Measurements from ENCODE around the gene IFNLR1. TPM values are rescaled to one million over a fixed set of nuclear protein-coding genes. Genes with fewer than 3 reads are reported as not detected.

Gene IFNLR1
- total and polyA plus RNA-seq, 12 donors = 0.51 to 3.7 (median 2.4) TPM

DNA sequence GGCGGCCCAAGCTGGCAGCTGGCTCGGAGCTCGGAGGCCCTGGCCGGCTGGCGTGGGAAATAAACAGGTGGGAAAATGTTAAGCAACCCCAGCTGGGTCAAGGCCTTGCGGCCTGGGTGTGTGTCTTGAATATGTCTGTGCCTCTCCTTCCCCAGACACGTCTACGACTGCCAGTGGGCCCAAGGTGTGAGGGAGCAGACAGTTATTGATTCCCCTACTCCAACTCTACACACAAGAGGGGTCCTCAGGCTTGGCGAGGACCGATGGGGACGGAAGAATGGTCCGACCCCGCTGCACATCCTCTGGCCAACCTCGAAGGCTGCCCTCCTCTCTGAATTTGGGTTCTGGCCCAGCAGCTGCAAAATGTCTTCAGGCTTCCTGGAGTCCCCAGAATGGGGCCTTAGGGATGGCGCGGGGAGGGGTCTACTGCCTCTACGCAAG is 46.3 kb downstream of the IFNLR1 start:
- H3K27ac ChIP-seq = no peak overlapping the region
- 86 to 89% methylated on average over 17 of the region's 17 CpGs for WGBS, 2 donors
- TF ChIP-seq, protein P1, sequence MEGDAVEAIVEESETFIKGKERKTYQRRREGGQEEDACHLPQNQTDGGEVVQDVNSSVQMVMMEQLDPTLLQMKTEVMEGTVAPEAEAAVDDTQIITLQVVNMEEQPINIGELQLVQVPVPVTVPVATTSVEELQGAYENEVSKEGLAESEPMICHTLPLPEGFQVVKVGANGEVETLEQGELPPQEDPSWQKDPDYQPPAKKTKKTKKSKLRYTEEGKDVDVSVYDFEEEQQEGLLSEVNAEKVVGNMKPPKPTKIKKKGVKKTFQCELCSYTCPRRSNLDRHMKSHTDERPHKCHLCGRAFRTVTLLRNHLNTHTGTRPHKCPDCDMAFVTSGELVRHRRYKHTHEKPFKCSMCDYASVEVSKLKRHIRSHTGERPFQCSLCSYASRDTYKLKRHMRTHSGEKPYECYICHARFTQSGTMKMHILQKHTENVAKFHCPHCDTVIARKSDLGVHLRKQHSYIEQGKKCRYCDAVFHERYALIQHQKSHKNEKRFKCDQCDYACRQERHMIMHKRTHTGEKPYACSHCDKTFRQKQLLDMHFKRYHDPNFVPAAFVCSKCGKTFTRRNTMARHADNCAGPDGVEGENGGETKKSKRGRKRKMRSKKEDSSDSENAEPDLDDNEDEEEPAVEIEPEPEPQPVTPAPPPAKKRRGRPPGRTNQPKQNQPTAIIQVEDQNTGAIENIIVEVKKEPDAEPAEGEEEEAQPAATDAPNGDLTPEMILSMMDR (IDR thresholded peaks at IDR 0.05) = no peak
- peaks cover 0 to 12% (median 0%) of the 10 kb centered on the region in 9 donors for H3K4me1 ChIP-seq
- no peak for DNase-seq
- intact Hi-C loops (cut with DNase I) = no loop called here
- no peak overlapping the region for H3K4me3 ChIP-seq
- no peak for ATAC-seq
- H3K36me3 ChIP-seq = no peaks in the 10 kb centered on the region
- no peaks in the 10 kb centered on the region for H3K9me3 ChIP-seq
- H3K27me3 ChIP-seq = peaks cover 0 to 8% (median 0%) of the 10 kb centered on the region in 7 donors

DNA sequence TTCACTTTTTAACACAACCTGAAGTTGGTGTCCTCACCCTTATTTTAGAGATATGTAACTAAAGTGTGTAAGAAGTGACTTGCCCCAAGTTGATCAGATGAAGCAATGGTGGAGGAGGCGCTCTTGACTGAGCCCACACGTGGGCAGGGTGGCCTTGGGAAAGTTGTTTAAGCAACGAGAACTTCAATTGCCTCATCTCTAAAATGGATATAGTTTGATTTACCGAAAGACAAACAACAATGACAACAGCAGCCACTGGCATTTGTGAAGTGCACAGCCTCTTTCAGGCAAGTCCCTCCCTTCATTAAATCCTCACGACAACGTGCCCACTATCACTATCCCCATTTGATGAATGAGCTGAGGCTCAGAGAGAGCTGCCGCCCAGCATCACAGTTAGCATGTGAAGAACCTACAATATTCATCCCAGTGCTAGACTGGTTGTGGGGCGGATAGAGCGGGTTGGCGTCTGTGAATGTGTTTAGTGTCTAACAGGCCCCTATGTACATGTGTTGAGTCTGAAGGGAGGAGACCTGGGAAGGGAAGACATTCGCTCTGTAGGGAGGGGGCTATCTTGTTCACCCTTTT is 47.2 kb downstream of the IFNLR1 start:
- 86 to 91% methylated on average over 11 of the region's 11 CpGs for WGBS, 2 donors
- H3K27ac ChIP-seq = no peak overlapping the region
- TF ChIP-seq, protein P1 (IDR thresholded peaks at IDR 0.05) = no peak
- ATAC-seq = no peak
- peaks cover 0 to 12% (median 0%) of the 10 kb centered on the region in 9 donors for H3K4me1 ChIP-seq
- H3K9me3 ChIP-seq = no peaks in the 10 kb centered on the region
- H3K27me3 ChIP-seq = peaks cover 0 to 8% (median 0%) of the 10 kb centered on the region in 7 donors
- DNase-seq = no peak
- H3K4me3 ChIP-seq = no peak overlapping the region
- intact Hi-C loops (cut with DNase I) = no loop called here
- H3K36me3 ChIP-seq = no peaks in the 10 kb centered on the region

DNA sequence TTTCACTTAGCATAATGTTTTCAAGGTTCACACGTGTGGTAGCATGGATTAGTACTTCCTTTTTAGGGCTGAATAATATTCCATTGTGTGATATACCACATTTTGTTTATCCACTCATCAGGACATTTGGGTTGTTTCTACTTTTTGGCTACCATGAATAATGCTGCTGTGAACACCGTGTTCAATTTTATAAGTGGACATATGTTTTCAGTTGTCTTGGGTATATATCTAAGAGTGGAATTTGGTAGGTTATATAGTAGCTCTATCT is 47.9 kb downstream of the IFNLR1 start:
- intact Hi-C loops (cut with DNase I) = no loop called here
- Histone ChIP-seq H3K36me3 (no peaks in the 10 kb centered on the region), H3K4me3 (no peak overlapping the region), H3K27me3 (peaks cover 0 to 8% (median 0%) of the 10 kb centered on the region in 7 donors), H3K4me1 (peaks cover 0 to 12% (median 0%) of the 10 kb centered on the region in 9 donors), H3K27ac (no peak overlapping the region), H3K9me3 (no peaks in the 10 kb centered on the region)
- TF ChIP-seq, protein P1 (IDR thresholded peaks at IDR 0.05) = no peak
- ATAC-seq = no peak
- no peak for DNase-seq
- 77 to 86% methylated on average over 2 of the region's 2 CpGs for WGBS, 2 donors

DNA sequence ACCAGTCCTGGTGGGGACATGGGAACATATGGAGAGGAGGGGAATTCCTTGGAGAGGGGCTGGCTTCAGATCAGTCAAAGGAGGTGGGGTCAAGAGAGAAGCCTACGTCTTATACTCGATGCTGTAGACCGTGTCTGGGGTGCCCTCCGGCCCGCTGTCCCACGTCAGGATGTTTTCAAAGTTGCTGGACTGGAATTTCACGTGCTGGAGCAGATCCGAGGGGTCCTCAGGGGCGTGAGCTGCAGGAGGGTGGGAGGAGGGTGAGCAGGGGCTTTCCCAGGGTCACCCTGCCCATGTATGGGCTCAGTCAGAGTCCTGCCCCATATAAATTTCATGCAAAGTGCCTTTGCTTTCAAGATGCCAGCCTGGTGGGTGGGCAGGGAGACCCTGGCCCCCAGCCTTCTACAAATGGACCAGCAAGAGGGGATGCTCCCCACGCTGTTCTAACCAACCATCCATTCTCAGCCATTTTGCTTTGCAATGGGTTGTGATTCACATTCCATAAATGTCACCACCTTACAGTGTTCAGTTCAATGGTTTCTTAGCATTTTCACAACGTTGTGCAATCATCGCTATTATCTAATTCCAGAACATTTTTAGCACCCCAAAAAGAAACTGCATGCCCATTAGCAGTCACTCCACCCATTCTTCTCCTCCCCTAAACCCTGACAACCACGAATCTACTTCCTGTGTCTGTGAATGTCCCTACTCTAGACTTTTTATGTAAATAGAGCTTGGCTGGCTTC is 48.4 kb downstream of the IFNLR1 start:
- ATAC-seq = no peak
- intact Hi-C loops (cut with DNase I) = no loop called here

More for the DNA sequence above, 48.4 kb downstream of the IFNLR1 start:
- WGBS, 2 donors = 68 to 76% methylated on average over 13 of the region's 13 CpGs
- Histone ChIP-seq H3K4me1 (peaks cover 0 to 11% (median 0%) of the 10 kb centered on the region in 9 donors), H3K4me3 (no peak overlapping the region), H3K9me3 (no peaks in the 10 kb centered on the region), H3K27ac (no peak overlapping the region), H3K27me3 (peaks cover 0 to 8% (median 0%) of the 10 kb centered on the region in 7 donors), H3K36me3 (no peaks in the 10 kb centered on the region)
- DNase-seq = no peak
- TF ChIP-seq, protein P1 (IDR thresholded peaks at IDR 0.05) = no peak
